ENCODE measurements around the gene KHDRBS2. TPM values are rescaled to one million over a fixed set of nuclear protein-coding genes. Genes with fewer than 3 reads are reported as not detected.

The KHDRBS2 gene
- total RNA-seq, 1 donor from 2014 or later, result not detected

- no peak for TF ChIP-seq EZH2 (IDR thresholded peaks at IDR 0.05; ENCODE audit: insufficient read depth, low read length)
- TF ChIP-seq CTCF (IDR thresholded peaks at IDR 0.05; ENCODE audit: insufficient read depth, low read depth, low read length), result no peak
- Histone ChIP-seq H2AFZ (ENCODE audit: low read depth, low read length) (no peak overlapping the region), H3K27me3 (ENCODE audit: insufficient read depth, low read length) (no peaks in the 10 kb centered on the region), H3K4me3 (ENCODE audit: insufficient read depth, low read depth, low read length) (no peak overlapping the region), H3K4me1 (ENCODE audit: insufficient read depth, low read length) (no peaks in the 10 kb centered on the region), H3K36me3 (ENCODE audit: insufficient read depth, low read length) (no peaks in the 10 kb centered on the region), H3K79me2 (ENCODE audit: insufficient read depth, low read length) (no peaks in the 10 kb centered on the region), H3K9ac (ENCODE audit: low read length) (no peak overlapping the region), H3K9me3 (ENCODE audit: insufficient read depth, low read depth, low read length) (peaks cover 2% of the 10 kb centered on the region), H3K27ac (ENCODE audit: low read depth, low read length) (no peak overlapping the region), H4K20me1 (ENCODE audit: insufficient read depth, low read length) (no peaks in the 10 kb centered on the region), H3K4me2 (ENCODE audit: low read length) (no peak overlapping the region)
- no peak for FAIRE-seq
- no peak overlapping the region for H3K4me3 Mint-ChIP-seq (ENCODE audit: unreplicated experiment)
- H3K36me3 Mint-ChIP-seq (ENCODE audit: low read depth, unreplicated experiment), result no peaks in the 10 kb centered on the region
- H3K27ac Mint-ChIP-seq (ENCODE audit: unreplicated experiment), result no peak overlapping the region
- H3K27me3 Mint-ChIP-seq (ENCODE audit: low read depth, unreplicated experiment), result no peaks in the 10 kb centered on the region
- H3K4me1 Mint-ChIP-seq (ENCODE audit: low read depth, unreplicated experiment), result no peaks in the 10 kb centered on the region
- no peak for DNase-seq (ENCODE audit: low read depth)
- no peaks in the 10 kb centered on the region for H3K9me3 Mint-ChIP-seq (ENCODE audit: unreplicated experiment)
These were observed 308.9 kb downstream of the KHDRBS2 start for GRCh38 chr6:61977099-61977498.

- no peak overlapping the region for H2AFZ ChIP-seq (ENCODE audit: low read depth, low read length)
- H3K4me1 ChIP-seq (ENCODE audit: insufficient read depth, low read length), result no peaks in the 10 kb centered on the region
- Mint-ChIP-seq H3K36me3 (ENCODE audit: low read depth, unreplicated experiment) (no peaks in the 10 kb centered on the region), H3K27me3 (ENCODE audit: low read depth, unreplicated experiment) (no peaks in the 10 kb centered on the region), H3K9me3 (ENCODE audit: unreplicated experiment) (peaks cover 8% of the 10 kb centered on the region), H3K4me1 (ENCODE audit: low read depth, unreplicated experiment) (no peaks in the 10 kb centered on the region), H3K4me3 (ENCODE audit: unreplicated experiment) (no peak overlapping the region), H3K27ac (ENCODE audit: unreplicated experiment) (no peak overlapping the region)
- H3K36me3 ChIP-seq (ENCODE audit: insufficient read depth, low read length), result no peaks in the 10 kb centered on the region
- H3K4me2 ChIP-seq (ENCODE audit: low read length), result no peak overlapping the region
- no peaks in the 10 kb centered on the region for H3K79me2 ChIP-seq (ENCODE audit: insufficient read depth, low read length)
- H3K9ac ChIP-seq (ENCODE audit: low read length), result no peak overlapping the region
- H3K4me3 ChIP-seq (ENCODE audit: insufficient read depth, low read depth, low read length), result no peak overlapping the region
- H4K20me1 ChIP-seq (ENCODE audit: insufficient read depth, low read length), result no peaks in the 10 kb centered on the region
- peaks cover 3% of the 10 kb centered on the region for H3K9me3 ChIP-seq (ENCODE audit: insufficient read depth, low read depth, low read length)
- DNase-seq (ENCODE audit: low read depth) (no peak), FAIRE-seq (no peak)
- no peak overlapping the region for H3K27ac ChIP-seq (ENCODE audit: low read depth, low read length)
- no peaks in the 10 kb centered on the region for H3K27me3 ChIP-seq (ENCODE audit: insufficient read depth, low read length)
- TF ChIP-seq CTCF (IDR thresholded peaks at IDR 0.05; ENCODE audit: insufficient read depth, low read depth, low read length) (no peak), EZH2 (IDR thresholded peaks at IDR 0.05; ENCODE audit: insufficient read depth, low read length) (no peak)
These were observed 326.8 kb downstream of the KHDRBS2 start for GRCh38 chr6:61959196-61959595.

GRCh38 chr6:61953851-61954250 is 332.2 kb downstream of the KHDRBS2 start:
- DNase-seq (ENCODE audit: low read depth) (no peak), FAIRE-seq (no peak)
- Mint-ChIP-seq H3K36me3 (ENCODE audit: low read depth, unreplicated experiment) (no peaks in the 10 kb centered on the region), H3K27me3 (ENCODE audit: low read depth, unreplicated experiment) (no peaks in the 10 kb centered on the region), H3K27ac (ENCODE audit: unreplicated experiment) (no peak overlapping the region), H3K4me3 (ENCODE audit: unreplicated experiment) (no peak overlapping the region), H3K9me3 (ENCODE audit: unreplicated experiment) (peaks cover 8% of the 10 kb centered on the region), H3K4me1 (ENCODE audit: low read depth, unreplicated experiment) (no peaks in the 10 kb centered on the region)
- no peaks in the 10 kb centered on the region for H3K79me2 ChIP-seq (ENCODE audit: insufficient read depth, low read length)
- H3K27me3 ChIP-seq (ENCODE audit: insufficient read depth, low read length), result no peaks in the 10 kb centered on the region
- no peaks in the 10 kb centered on the region for H3K4me1 ChIP-seq (ENCODE audit: insufficient read depth, low read length)
- TF ChIP-seq EZH2 (IDR thresholded peaks at IDR 0.05; ENCODE audit: insufficient read depth, low read length) (no peak), CTCF (IDR thresholded peaks at IDR 0.05; ENCODE audit: insufficient read depth, low read depth, low read length) (no peak)
- no peak overlapping the region for H3K4me3 ChIP-seq (ENCODE audit: insufficient read depth, low read depth, low read length)
- H3K36me3 ChIP-seq (ENCODE audit: insufficient read depth, low read length), result no peaks in the 10 kb centered on the region
- H2AFZ ChIP-seq (ENCODE audit: low read depth, low read length), result no peak overlapping the region
- H3K4me2 ChIP-seq (ENCODE audit: low read length), result no peak overlapping the region
- peaks cover 6% of the 10 kb centered on the region for H3K9me3 ChIP-seq (ENCODE audit: insufficient read depth, low read depth, low read length)
- H4K20me1 ChIP-seq (ENCODE audit: insufficient read depth, low read length), result no peaks in the 10 kb centered on the region
- no peak overlapping the region for H3K27ac ChIP-seq (ENCODE audit: low read depth, low read length)
- no peak overlapping the region for H3K9ac ChIP-seq (ENCODE audit: low read length)

Data from astrocyte (in vitro differentiated cells and primary cell).